Right lobe of liver (tissue), 6 donors: Measurements from ENCODE around the gene LANCL3. TPM values are rescaled to one million over a fixed set of nuclear protein-coding genes. Genes with fewer than 3 reads are reported as not detected.

Experiments used
- ATAC-seq, 4 donors: fragments of 200-7000 bp; cut with Tn5 transposase; one replicate each; pipeline ENCODE4 v1.9.1; 2020; ENCODE audit warnings: mild to moderate bottlenecking in 4 of 4, moderate library complexity in 4 of 4
- DNase-seq, 3 donors: peaks; one replicate each; pipeline ENCODE4 v3.0.0-alpha.2; 2020
- H3K27ac ChIP-seq, 3 donors: fragments of 200-600 bp; one replicate each; pipeline ENCODE4 v1.8.0; 2022
- H3K27me3 ChIP-seq, 2 donors: fragments of 200-600 bp; one replicate each; pipeline ENCODE4 v1.8.0; 2022
- H3K36me3 ChIP-seq, 4 donors: fragments of 200-600 bp; sonication (generic) in 1 of 4; one replicate each; pipeline versions ENCODE4 v1.5.1 to v1.8.0; 2017 to 2022; ENCODE audit warnings: control low read depth in 1 of 4
- H3K4me1 ChIP-seq, 4 donors: fragments of 200-600 bp; sonication (generic) in 1 of 4; one replicate each; pipeline versions ENCODE4 v1.5.1 to v1.8.0; 2017 to 2022; ENCODE audit warnings: control low read depth in 1 of 4
- H3K4me3 ChIP-seq, 3 donors: fragments of 200-600 bp; one replicate each; pipeline ENCODE4 v1.8.0; 2022
- H3K9me3 ChIP-seq, 4 donors: fragments of 200-600 bp; sonication (generic) in 1 of 4; one replicate each; pipeline versions ENCODE4 v1.5.1 to v1.8.0; 2017 to 2022; ENCODE audit warnings: control low read depth in 1 of 4
- CTCF ChIP-seq, 4 donors: fragments of 200-600 bp in 3 of 4; fragments of 450-650 bp in 1 of 4; IDR thresholded peaks; one replicate each; pipeline versions ENCODE4 v1.5.1 to v1.8.0; 2016 to 2022; ENCODE audit warnings: antibody characterized with exemption in 4 of 4, mild to moderate bottlenecking in 2 of 4
- POLR2A ChIP-seq: fragments of 450-650 bp; IDR thresholded peaks from one replicate; pipeline ENCODE4 v1.6.1; 2017; ENCODE audit warnings: antibody characterized with exemption, mild to moderate bottlenecking
- WGBS: methylation state at CpG from one replicate; pipeline ENCODE4 v1.1.6; 2018; ENCODE audit warnings: low coverage, low lambda C conversion rate; ENCODE audit not compliant: insufficient coverage; ENCODE audit errors: missing lambda C conversion rate; 5-methylcytosine and 5-hydroxymethylcytosine counted together
- intact Hi-C, 2 donors: fragments of 100-400 bp; cut with DNase I; formaldehyde crosslinking; loops; one replicate each; pipeline versions ENCODE4 v1.11.2 to v1.14.1; 2022
- total RNA-seq, 6 experiments: library from RNA; depleted of rRNA in 2 of 6; stranded (reverse); fragments of >200 nt in 2 of 6; fragmentation: NEBNext Ultra II Directional in 3 of 6; extraction: Animal tissue kit (Norgen Biotek cat#: 25700) in 3 of 6; gene quantifications; one replicate each; pipeline versions ENCODE4 v1.1.0 to v1.2.4, GENCODE V29; 2016 to 2023
- donor health status: DM: no; HTN: yes; CAD: no.
- donor health status: DM: no; HTN: no; CAD: no.
- donor health status: DM: no; HTN: no; CAD: no.
- donor health status: DM: no; HTN: yes; CAD: no.
- donor health status: DM: no; HTN: yes; CAD: no.

Gene LANCL3
- total RNA-seq, 6 experiments from 2014 or later, result 0.02 to 0.10 (median 0.07) TPM; not detected in 3

GRCh38 chrX:37726346-37726745 is 154.9 kb downstream of the LANCL3 start:
- H3K27ac ChIP-seq, result no peak overlapping the region
- no peak for DNase-seq
- WGBS, result 82% methylated on average over 3 of the region's 3 CpGs
- no peak for TF ChIP-seq POLR2A
- no peak for TF ChIP-seq CTCF (IDR thresholded peaks at IDR 0.05)
- intact Hi-C loops, result no loop called here
- no peaks in the 10 kb centered on the region for H3K9me3 ChIP-seq
- no peak overlapping the region for H3K4me3 ChIP-seq
- ATAC-seq, result no peak
- H3K4me1 ChIP-seq, result no peaks in the 10 kb centered on the region
- no peaks in the 10 kb centered on the region for H3K27me3 ChIP-seq
- H3K36me3 ChIP-seq, result no peaks in the 10 kb centered on the region

Other genes with a start within 250 kb of the LANCL3 start
- 1 to 10 TPM; 3.6 to 9.7 (median 6.5) TPM for gene PRRG1, start 222.3 kb upstream of the LANCL3 start, total RNA-seq
- 1 to 10 TPM in 5 of 6 experiments, under 1 TPM in 1; 0.56 to 4.5 (median 1.6) TPM for gene XK, start 114.1 kb downstream of the LANCL3 start, total RNA-seq
- 10 to 100 TPM in 3 of 6 experiments, 1 to 10 TPM in 3; 5.7 to 39.4 (median 10.0) TPM for gene CYBB, start 208.4 kb downstream of the LANCL3 start, total RNA-seq